Measurements from ENCODE around the gene TBL1X. TPM values are rescaled to one million over a fixed set of nuclear protein-coding genes. Genes with fewer than 3 reads are reported as not detected.

Gene TBL1X
- total and polyA plus RNA-seq, 2 of the 4 experiments (the other 2 are of a cell fraction), result 16.2 to 20.8 TPM

- dilution Hi-C loops (cut with HindIII; ENCODE audit: low sequenced_read_pairs, unreplicated experiment), result no loop called here
- no peak overlapping the region for H2AK9ac ChIP-seq (replicated peaks; ENCODE audit: low read depth, low read length, poor library complexity)
- ATAC-seq (ENCODE audit: low read depth), result no peak
- peaks cover 4% of the 10 kb centered on the region for H3K9me3 ChIP-seq (ENCODE audit: control insufficient read depth, insufficient read depth, low read length)
- no CpG with 5 or more reads among the region's 5 CpGs for WGBS, 2 experiments (ENCODE audit: extremely low coverage in 2 of 2, insufficient read length in 1 of 2)
- no peak overlapping the region for H2AFZ ChIP-seq (replicated peaks; ENCODE audit: low read length, poor library complexity)
- H4K91ac ChIP-seq (ENCODE audit: insufficient read depth, low read depth, low read length), result no peak overlapping the region
- CTCF ChIA-PET, result no interaction called here
- in situ Hi-C loops (cut with MboI; ENCODE audit: low sequenced_read_pairs), result no loop called here
- no peak overlapping the region for H3K4ac ChIP-seq (ENCODE audit: low read depth, low read length)
- no peak overlapping the region for H3K23ac ChIP-seq (ENCODE audit: low read depth, low read length)
- no peak for DNase-seq
- H3K27me3 ChIP-seq (ENCODE audit: control insufficient read depth, insufficient read depth, low read length), result peaks cover 19% of the 10 kb centered on the region
- no peak for TF ChIP-seq RCOR1 (IDR thresholded peaks at IDR 0.05; ENCODE audit: insufficient replicate concordance, low read length)
- TF ChIP-seq BHLHE40 (IDR thresholded peaks at IDR 0.05; ENCODE audit: low read depth, low read length), result no peak
- no peaks in the 10 kb centered on the region for H3K79me1 ChIP-seq (ENCODE audit: low read depth in 1 of 2, low read length in 2 of 2)
- no peak overlapping the region for H3K56ac ChIP-seq (ENCODE audit: extremely low read depth, insufficient read depth, low read length)
- no peak overlapping the region for H2BK15ac ChIP-seq (ENCODE audit: low read depth, low read length)
- no peak overlapping the region for H2BK120ac ChIP-seq (ENCODE audit: low read depth, low read length)
- H3K14ac ChIP-seq (replicated peaks; ENCODE audit: low read depth, low read length), result no peak overlapping the region
- H3K36me3 ChIP-seq (ENCODE audit: control insufficient read depth, insufficient read depth, low read length), result no peaks in the 10 kb centered on the region
- no peak overlapping the region for H3K9ac ChIP-seq (ENCODE audit: low read depth, low read length)
- H4K5ac ChIP-seq (ENCODE audit: low read depth, low read length), result no peak overlapping the region
- H3K18ac ChIP-seq (ENCODE audit: low read depth, low read length), result no peak overlapping the region
- peaks cover 4% of the 10 kb centered on the region; the same call in 1 of the 2 replicates for H3K4me1 ChIP-seq (ENCODE audit: control insufficient read depth, insufficient read depth, low read length)
- no peaks in the 10 kb centered on the region for H4K20me1 ChIP-seq (ENCODE audit: insufficient read depth, low read length)
- H2AK5ac ChIP-seq (ENCODE audit: low read depth, low read length), result no peak overlapping the region
- no peak overlapping the region for H4K8ac ChIP-seq (ENCODE audit: low read depth in 2 of 2, low read length in 2 of 2)
- no peak overlapping the region for H3K4me3 ChIP-seq (ENCODE audit: insufficient read depth, low read depth, low read length)
- intact Hi-C loops (cut with micrococcal nuclease), result loop anchor here (5.0 kb wide), 1 partner anchor 83 kb away; no protein-coding TSS in a partner anchor
- no peak overlapping the region for H3K27ac ChIP-seq (ENCODE audit: insufficient read depth, low read length)
- POLR2A ChIA-PET (ENCODE audit: unreplicated experiment), result no interaction called here
- H3K9me1 ChIP-seq (ENCODE audit: insufficient read depth, low read length), result no peaks in the 10 kb centered on the region
- BruUV-seq (replicated peaks), result no TSS peak
- no peak overlapping the region for H3K4me2 ChIP-seq (ENCODE audit: low read depth, low read length)
- no peak overlapping the region for H2BK20ac ChIP-seq (ENCODE audit: low read depth, low read length)
- no peak overlapping the region for H2BK5ac ChIP-seq (ENCODE audit: low read depth, low read length, poor library complexity, severe bottlenecking)
These were observed 324.7 kb downstream of the TBL1X start for GRCh38 chrX:9789555-9789954.

Measured in IMR-90 (cell line).